Measurements from ENCODE around the gene SLF2.

SLF2 gene

DNA sequence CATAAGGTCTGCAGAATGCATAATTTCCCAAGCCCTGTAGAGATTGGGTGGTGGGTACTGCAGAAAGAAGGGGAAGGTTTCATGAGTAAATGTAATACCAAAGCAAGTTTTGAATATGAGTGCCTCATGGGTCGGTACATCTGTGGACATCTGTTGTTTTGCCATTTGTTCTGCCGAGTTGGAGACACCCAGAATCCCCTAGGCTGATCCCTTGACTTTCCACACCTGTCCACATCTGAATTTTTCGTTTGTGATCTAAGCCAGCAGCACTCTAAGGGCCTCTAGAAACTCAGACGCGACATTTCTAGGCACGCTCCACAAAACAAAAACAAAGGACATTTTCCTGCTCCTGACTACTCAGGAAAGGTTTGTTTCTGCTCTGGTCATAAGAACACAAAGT lies 11.7 kb upstream of the SLF2 start:
- DNase-seq: no peak

DNA sequence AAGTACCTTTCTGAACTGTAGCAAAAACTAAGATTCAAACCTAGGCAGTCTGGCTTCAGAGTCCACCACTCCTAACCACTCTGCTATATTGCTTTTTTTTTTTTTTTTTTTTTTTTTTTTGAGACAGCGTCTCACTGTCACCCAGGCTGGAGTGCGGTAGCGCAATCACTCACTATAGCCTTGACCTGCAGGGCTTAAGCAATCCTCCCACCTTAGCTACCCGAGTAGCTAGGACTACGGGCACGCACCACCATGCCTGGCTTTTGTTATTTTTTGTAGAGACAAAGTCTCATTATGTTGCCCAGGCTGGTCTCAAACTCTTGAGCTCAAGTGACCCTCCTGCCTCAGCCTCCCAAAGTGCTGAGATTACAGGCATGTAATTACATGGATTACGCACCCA lies 10.1 kb upstream of the SLF2 start:
- DNase-seq: no peak

DNA sequence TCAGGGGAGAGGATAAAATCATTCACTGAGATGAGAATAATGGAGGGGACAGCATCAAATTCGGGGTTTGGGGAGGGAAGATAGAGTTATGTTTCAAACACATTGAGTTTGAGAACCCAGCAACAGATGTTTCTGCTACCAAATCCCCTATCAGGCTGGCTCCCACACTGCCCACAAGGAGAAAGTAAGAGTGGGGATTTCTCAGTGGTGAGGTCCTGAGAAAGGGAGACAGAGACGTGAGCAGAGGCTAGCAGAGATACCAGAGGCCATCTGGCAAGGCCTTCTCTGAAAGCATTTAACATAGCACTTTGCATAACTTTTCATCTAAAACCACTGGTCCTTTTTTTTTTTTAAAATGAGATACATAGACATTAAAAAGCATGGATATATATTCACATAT lies 7.8 kb upstream of the SLF2 start:
- no peak for DNase-seq

DNA sequence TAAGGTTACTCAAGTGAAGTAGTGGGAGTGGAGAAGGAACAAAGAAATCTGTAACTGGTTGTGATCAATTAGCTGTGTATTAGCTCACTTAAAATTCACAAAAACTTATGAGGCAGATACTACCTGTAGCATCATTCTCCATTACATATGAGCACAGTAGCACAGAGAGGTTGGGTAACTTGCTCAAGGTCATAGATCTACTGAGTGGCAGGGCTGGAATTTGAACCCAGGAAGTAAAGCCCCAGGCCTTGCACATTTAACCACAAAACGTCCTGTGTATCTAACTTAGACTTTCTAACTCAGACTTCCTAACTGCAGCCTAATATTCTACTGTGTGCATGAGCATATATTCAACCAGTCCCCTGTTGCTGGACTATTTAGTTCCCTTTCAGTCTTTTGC lies 5.6 kb upstream of the SLF2 start:
- DNase-seq: no peak

DNA sequence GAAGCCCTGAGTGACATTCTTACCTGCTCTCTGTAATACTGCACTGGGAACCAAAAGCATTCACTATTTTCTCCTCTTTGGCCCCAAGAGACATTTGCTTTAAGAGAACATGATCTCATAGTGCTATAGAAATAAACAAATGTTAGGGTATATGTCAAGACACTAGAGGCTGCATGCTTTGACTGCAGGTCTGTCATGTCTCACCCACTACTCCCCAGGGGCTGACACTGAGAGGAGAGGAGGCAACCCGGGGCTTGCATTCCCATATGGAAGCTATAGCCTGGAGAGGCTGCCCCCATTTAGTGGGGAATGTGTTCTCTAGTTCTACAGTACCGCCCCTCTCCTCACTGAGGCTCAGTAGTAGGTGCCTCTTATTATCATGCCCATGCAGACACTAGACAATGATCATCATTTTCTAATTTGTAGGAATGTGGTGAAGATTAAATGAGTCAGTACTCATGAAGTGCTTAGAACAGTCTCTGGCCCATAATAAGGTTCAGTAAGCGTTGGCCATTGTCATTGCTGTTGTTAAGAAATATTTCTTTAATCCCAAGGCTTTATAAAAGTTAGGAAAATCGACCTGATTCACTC lies 4.9 kb upstream of the SLF2 start:
- DNase-seq: no peak

DNA sequence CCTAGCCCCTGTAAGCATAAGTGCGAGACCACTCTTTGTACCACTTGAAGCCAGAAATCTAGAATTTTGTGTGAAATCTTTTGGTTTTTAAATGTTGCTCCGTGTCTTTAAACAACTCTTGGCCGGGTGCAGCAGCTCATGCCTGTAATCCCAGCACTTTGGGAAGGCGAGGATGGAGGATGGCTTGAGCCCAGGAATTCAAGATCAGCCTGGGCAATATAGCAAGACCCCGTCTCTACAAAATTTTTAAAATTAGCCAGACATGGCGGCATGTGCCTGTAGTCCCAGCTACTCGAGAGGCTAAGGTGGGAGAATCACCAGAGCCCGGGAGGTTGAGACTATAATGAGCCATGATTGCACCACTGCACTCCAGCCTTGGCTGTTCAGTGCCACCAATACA lies 4.4 kb upstream of the SLF2 start:
- no peak for DNase-seq

DNA sequence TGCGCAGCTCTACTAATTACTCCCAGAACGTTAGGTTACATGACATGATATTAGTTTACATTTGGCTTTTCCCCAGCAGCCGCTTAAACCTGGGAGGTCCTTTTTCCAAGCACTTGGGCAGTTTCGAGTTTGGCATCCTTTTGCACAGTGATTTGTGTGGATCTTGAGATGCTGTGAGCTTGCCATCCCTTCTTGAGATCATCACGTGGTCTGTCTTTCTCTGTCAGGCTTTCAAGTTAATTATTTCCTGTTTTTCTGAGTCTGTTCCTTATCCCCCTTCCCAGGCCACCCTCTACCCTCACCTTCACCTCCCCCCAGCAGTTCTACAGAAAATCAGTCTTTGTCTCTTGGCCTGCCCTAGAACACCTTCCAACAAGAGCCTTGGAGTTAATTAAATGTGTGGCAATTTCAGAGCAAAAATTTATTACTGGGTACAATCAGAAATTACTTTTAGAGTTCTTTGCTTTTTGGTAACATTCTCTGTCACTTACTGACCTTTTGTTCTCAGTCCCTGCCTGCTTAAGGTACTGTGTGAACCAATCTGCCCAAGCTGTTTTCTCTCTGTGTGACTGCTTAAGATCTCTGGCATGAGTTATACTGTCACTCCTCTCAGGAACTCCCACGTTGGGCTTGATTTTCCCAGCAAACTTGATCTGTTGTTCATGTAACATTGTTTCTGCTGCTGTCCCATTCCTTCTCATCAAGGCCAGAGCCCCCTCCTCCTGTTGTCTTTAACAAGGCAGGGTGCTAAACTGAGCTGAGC lies 3.1 kb upstream of the SLF2 start:
- no peak for DNase-seq

DNA sequence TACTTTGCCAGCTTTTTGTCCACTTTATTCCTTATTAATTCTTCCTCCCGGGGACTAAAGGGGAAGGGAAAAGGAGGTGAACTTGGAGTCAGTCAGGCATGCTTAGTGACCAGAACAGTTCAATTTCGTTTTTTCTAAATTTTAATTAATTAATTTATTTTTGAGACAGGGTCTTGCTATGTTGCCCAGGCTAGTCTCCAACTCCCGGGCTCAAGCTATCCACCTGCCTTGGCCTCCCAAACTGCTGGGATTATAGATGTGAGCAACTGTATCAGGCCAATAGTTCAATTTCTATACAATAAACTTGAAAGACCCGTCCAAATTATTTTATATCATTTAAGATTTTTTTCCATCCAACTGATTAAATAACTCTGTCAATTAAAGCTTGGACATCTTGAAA lies 1.3 kb upstream of the SLF2 start:
- DNase-seq: no peak

DNA sequence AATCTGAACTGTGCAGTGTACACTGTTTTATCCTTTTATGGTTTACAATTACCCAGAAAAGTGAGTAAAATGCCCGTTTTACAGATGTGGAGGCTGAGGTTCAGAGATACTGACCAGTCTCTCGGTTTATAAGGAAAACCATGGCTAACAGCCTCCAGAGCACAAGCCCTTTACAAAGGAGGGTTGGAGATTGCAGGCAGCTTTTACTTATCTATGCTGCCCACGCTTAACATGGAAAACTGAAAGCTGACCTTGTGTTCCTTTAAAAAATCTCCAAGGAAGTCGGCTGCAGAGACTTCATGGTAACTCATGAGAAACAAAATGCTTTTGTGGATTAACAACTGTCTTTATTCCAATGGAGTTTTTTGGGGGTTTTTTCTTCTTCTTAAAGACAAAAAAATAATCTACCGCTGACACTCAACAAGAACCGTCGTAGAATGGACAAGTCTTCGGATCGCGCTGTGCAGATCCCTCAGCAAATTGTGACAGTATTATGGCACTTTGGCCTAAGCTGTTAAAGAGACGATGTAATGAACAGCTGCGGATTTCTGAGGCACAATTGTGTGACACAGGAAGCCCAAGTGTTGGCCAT lies 654 bp upstream of the SLF2 start:
- no peak for DNase-seq

DNA sequence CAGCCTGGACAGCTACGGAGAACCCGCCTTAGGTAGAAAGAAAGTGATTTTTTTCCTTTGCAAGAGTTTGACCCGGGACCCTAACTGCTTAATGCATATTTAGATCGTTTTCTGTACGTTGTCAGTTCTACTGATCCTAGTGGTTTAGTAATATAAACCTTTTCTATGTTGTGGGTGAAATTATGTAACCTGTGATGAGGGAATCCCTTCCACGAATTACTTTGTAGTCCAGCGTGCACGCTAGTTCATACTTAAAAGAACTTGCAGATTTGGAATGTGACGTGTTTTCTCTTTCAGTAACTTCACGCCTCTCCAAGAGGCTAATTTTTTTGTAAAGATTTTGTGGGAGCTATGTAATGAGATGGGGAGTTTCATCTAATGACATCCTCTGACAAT lies 705 bp downstream of the SLF2 start:
- no peak for DNase-seq

DNA sequence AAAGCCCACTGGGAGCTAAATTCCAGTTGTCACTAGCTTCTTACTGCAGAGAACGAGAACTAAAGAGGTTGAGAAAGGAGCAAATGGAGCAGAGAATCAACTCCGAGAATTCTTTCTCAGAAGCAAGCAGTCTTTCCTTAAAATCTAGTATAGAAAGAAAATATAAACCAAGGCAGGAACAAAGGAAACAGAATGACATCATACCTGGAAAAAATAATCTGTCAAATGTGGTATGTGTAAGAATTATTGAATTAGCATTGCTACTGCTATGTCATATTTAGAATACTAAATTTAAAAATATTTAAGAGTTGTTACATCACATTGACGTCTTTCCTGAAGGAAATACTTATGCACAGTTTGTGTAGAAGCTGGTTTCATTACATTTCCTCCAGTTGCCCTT lies 4.3 kb downstream of the SLF2 start:
- DNase-seq: no peak

DNA sequence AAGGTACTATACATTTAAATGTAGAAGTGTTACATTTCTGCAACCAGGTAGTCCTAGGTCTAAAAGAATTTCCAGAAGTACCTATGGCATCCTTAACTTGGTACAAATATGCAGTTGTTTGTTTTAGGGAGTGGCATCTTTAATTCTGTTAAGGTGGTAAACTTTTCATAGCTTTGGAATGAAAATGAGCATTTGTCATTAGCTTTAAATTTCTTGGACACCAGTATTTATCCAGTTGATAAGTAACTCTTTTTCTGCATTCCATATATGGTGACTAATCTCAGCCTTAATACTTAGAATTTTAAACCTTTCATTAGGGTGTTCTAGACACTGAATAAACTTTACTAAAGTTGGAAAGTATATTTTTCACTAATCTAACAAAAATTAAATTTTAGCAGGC lies 10.8 kb downstream of the SLF2 start:
- DNase-seq: no peak

DNA sequence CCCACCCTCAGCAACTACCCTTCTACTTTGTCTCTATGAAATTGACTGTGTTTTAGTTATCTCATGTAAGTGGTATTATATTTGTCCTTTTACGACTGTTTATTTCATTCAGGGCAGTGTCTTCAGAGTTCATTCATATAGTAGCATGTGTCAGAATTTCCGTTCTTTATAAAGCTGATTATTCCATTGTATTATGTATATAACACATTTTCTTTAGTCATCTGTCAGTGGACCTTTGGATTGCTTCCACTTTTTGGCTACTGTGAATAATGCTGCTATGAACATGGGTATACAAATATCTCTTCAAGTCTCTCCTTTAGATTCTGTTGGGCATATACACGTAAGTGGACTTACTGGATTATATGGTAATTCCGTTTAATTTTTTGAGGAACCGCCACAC lies 14.5 kb downstream of the SLF2 start:
- no peak for DNase-seq

DNA sequence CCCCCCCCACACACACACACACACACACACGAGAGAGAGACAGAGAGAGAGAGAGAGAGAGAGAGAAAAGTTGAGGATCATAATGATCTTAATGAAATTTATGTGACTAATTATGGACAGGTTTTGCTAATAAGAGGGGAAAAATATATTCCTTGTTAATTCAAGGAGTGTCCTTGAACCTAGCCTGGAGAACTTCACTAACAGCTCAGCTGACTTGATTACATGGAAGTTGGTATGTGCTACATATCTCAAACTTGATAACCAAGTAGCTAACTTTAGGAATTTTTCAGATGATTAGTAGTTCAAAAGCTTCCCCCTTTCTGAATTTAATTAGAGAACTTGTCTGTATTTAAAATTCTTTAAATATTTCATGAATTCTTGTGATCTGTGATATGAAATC lies 15.3 kb downstream of the SLF2 start:
- DNase-seq: no peak

DNA sequence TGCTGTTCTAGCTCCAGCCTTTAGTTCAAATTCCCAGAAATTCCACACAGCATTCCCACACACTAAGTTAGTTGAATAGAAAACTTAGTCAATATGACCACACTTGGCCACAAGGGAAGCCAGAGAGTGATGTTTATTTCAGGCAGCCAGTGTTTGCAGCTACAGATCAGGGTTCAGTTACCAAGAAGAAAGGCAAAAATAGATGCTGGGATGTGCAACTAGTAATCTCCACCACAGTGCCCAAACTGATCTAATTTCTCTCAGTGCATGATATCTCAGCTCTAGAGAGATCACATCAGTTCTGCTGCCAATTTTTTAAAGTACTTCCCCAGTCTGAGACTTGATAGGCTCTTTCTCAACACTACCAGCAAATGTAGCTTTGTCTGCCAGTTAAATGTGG lies 17.6 kb downstream of the SLF2 start:
- DNase-seq: no peak

DNA sequence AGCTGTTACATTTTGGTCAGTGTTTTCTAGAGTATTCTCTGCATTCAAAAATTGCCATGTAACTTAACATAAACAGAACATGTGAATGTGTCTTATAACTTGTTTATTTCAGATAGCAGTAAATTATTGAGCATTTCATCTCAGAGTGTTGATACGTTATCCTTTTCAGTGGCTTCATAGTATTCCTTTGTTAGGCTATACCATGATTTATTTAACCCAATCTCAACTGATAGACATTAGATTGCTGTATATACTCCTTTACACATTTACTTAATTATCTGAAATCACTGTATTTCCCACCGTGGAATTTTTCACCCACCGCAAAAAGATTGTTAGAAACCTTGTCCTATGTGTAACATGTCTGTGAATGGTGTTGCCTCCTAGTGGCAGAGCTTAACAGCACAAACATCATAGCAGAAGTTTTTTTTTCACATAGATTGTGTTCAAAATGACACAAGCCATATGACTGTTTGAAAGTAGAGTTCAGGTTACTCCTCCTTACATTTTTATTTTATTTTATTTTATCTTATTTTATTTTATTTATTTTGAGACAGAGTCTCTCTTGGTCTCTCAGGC lies 21.4 kb downstream of the SLF2 start:
- DNase-seq: no peak

DNA sequence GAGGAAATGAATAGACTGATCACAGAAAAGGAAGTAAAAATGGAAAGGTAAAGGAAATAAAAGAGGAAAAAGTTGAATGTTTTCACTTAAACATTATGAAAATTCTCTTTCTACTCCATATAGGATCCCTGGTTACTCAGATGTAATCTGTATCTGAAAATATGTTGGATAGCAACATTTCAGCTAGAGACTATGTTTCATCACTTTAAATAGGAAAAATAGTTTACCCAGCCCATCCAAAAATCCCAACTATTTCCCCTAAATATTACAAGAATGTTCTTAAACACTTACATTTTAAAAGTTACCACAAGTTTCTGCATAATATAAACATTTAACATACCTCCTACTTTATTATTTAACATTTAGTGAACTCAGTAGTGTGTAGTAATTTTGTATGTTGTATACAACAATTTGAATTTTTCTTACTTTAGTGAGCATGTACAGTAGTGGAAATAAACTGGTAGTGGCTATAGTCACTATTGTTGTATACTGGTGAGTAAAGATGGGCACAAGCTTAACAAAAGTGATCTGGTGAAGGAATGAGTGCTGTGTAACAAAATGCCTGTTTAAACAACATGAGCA lies 27.1 kb downstream of the SLF2 start:
- no peak for DNase-seq

DNA sequence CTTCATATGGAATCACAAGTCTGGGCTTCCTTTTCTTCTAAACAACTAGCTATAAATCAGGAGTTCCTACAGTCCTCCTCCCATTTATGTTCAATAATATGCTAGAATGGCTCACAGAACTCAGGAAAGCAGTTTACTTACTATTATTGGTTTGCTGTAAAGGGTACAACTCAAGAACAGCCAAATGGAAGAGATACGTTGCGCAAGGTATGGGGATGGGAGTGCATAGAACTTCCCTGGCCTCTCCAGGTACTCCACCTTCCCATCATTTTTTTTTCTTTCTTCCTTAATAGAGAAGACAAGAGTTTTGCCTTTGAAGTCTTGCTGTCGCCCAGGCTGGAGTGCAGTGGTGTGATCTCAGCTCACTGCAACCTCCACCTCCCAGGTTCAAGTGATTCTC lies 29.5 kb downstream of the SLF2 start:
- no peak for DNase-seq

DNA sequence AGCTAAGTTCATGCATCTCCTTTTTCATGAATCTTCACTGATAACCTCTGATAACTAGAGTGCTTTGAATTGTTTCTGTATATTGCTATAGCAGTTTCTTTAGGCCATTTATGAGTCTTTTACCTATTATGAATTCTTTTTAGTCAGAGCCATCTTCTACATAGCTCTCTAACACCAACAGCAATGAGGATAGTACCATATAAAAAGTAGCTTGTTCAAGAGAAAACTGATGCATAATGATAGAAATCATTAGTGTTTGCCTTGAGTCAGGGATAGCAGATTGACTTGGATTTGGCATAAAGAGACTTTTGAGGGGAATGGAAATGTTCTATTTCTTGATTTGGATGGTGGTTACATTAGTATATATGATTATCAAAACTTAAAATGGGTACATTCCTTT lies 30.7 kb downstream of the SLF2 start:
- no peak for DNase-seq

DNA sequence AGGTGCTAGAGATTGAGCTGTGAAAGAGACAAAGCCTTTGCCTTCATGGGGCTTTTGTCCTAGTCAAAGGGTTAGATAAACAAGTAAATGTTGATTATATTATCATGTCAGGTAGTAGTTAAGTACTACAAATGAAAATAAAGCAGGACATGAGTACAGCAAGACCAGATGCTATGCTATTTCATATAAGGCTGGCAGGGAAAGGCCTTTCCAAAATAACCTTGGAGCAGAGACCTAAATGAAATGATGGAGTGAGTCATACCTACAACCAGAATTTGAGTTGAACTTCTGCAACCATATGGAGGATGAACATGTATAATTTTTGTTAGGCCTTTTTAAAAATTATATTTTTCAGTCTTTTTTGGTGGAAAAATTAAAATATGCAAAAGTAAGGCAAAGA lies 33.0 kb downstream of the SLF2 start:
- DNase-seq: no peak

DNA sequence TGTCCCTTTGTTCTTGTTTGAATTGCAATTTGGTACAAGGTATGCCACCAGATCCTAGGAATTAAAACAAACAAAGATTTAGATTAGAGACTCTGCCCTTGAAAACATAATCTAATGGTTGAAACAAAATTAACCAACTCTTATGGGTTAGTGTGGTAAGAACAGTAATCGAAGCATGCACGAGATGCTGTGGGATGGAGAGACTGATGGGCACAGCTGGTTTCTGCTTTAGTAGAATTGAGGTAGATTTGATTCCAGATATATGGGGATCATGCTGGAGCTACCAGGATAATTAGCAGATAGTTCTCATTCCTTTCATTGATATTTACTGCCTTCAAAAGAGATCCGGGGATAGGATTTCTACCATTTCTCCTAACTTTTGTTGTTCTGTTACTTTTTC lies 36.2 kb downstream of the SLF2 start:
- DNase-seq: no peak

DNA sequence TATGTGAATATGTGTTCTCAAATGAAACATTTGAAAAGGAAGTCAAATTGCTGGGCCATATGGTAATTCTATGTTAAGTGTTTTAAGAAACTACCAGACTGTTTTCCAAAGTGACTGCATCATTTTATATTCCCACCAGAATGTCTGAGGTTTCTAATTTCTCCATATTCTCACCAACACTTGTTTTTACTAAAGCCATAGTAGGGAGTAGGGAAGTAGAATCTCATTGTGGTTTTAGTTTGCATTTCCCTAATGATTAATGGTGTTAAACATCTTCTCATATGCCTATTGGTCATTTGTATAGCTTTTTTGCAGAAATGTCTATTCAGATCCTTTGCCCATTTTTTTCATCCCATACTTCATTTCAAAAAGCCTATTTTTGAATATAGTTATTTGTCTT lies 47.5 kb downstream of the SLF2 start:
- no peak for DNase-seq

DNA sequence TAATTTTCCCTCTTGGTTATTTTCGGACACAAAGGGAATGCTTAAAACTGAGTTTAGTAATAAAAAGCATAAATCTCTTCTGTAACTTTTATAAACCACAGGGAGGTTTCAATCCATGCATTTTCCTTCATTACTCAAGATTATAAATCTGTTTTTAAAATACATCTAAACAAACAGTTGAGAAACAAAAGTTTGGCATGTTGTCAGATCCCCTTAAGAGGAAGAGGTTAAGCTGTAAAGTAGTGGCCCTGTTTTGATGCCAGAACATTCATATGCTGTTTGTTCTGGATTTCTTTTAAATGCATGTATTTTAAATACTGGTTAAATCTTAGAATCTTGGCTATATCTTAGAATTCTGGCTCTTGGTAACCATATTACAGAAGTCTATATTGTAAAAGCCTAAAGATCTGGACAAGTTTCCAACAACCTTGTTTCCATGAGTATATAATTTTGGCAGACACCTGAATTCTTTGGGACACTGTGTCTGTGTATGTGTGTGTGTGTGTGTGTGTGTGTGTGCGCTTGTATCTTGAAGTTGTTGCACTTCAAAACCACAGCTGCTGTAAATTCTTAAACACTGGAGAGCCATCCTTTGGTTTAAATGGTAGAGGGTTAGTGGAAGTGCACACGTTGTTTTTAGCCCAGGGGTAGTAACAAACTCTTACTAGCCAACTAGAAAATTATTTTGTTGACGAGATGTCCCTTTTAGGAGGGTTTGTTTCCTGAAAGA lies 49.8 kb downstream of the SLF2 start:
- DNase-seq: no peak
